ENCODE results near the gene TUBGCP3. TPM values are rescaled to one million over a fixed set of nuclear protein-coding genes. Genes with fewer than 3 reads are reported as not detected.

Gene TUBGCP3
- total RNA-seq, 1 experiment from 2014 or later, result 51.1 TPM

DNA sequence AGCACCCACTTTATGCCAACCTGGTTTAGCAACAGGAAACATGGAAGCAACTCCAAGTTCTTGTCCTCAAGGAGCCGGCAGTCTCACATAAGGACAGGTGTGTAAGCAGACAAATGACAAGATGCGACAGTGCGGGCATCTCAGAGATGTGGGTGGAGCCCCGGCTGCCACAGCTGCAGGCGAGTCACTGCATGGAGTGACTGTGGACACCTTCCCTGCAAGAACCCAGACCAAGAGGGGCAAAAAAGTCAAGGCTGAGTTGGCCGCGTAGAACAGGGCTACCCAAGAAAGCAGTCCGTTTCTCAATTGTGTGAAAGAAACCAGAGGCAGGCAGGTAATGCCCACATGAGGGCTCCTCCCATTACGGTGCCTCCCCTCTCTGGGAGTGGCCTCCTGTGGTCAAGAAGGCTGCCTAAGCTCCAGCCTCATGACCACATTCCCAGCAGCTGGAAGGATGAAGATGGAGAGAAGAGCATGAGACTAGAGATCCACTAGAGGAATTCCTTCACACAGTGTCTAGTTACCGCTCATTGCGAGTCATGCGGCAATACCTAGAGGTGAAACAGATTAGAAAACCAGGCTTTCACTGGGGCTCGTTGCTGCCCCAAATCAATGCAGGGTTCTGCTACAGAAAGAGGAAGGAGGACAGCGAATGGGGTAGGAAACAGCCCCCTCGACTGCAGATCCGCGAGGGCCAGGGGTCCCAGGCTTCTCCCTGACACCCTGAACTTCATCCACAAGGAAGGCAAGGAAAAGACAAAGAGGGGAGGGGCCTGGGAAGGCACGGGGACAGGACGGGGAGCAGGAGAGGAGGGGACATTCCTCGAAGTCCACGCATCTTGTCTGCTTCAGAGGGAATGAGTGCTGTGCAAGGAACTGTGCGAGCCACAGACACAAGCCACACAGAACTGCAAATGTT is 131.6 kb downstream of the TUBGCP3 start:
- intact Hi-C loops (cut with micrococcal nuclease; ENCODE audit: unreplicated experiment), result no loop called here
- Mint-ChIP-seq H3K4me1 (ENCODE audit: low read depth, unreplicated experiment) (no peaks in the 10 kb centered on the region), H3K27ac (ENCODE audit: unreplicated experiment) (no peak overlapping the region), H3K9me3 (ENCODE audit: unreplicated experiment) (peaks cover 10% of the 10 kb centered on the region), H3K27me3 (ENCODE audit: insufficient read depth, unreplicated experiment) (peaks cover 20% of the 10 kb centered on the region), H3K36me3 (ENCODE audit: insufficient read depth, unreplicated experiment) (no peaks in the 10 kb centered on the region), H3K4me3 (ENCODE audit: unreplicated experiment) (no peak overlapping the region)
- Histone ChIP-seq H3K36me3 (ENCODE audit: control insufficient read depth, insufficient read depth, low read length) (no peaks in the 10 kb centered on the region), H3K27me3 (replicated peaks; ENCODE audit: control insufficient read depth, insufficient read depth, low read length) (no peaks in the 10 kb centered on the region; the same call in 1 of the 2 replicates), H3K4me1 (no peaks in the 10 kb centered on the region), H3K4me3 (ENCODE audit: low read depth, low read length) (no peak overlapping the region), H3K9me3 (no peaks in the 10 kb centered on the region)
- no peak for TF ChIP-seq CTCF (IDR thresholded peaks at IDR 0.05; ENCODE audit: insufficient read depth in 1 of 2, low read depth in 1 of 2, low read length in 1 of 2, severe bottlenecking in 1 of 2, unreplicated experiment in 1 of 2)
- no peak for DNase-seq
- CTCF ChIA-PET, result no interaction called here
- POLR2A ChIA-PET, result no interaction called here
- BruUV-seq (replicated peaks), result no TSS peak

DNA sequence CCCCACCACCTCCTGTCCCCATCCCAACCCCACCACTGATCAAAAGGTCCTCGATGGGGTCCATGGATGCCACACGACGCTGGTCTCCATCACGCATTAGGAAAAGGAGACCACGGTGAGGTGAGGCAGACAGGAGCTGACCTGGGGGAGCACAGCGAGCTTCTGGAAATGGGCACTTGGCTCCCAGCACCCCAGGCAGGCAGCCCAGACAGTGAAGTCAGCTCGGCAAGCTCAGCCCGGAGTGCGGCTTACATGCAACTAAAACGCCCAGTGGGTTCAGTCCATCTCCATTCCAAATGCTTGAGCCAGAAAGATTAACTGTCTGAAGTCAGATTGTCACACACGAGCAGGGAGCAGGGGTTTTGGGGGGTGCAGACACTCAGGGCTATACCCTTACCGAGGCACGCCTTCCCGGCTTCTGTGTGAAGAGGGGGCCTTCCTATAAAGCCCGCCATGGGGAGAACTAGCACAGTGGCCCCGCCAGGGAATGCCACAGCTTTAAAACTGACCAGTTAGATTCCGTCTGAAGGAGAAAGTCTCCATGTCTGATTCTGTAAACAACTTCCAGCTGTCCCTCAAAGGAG is 132.4 kb downstream of the TUBGCP3 start:
- BruUV-seq (replicated peaks), result no TSS peak
- H3K27me3 ChIP-seq (replicated peaks; ENCODE audit: control insufficient read depth, insufficient read depth, low read length), result no peaks in the 10 kb centered on the region; the same call in 1 of the 2 replicates

More for the DNA sequence above, 132.4 kb downstream of the TUBGCP3 start:
- no peaks in the 10 kb centered on the region for H3K36me3 Mint-ChIP-seq (ENCODE audit: insufficient read depth, unreplicated experiment)
- intact Hi-C loops (cut with micrococcal nuclease; ENCODE audit: unreplicated experiment), result no loop called here
- H3K9me3 Mint-ChIP-seq (ENCODE audit: unreplicated experiment), result peaks cover 10% of the 10 kb centered on the region
- H3K4me1 ChIP-seq, result no peaks in the 10 kb centered on the region; the same call in 1 of the 2 replicates
- no peaks in the 10 kb centered on the region for H3K36me3 ChIP-seq (ENCODE audit: control insufficient read depth, insufficient read depth, low read length)
- ChIA-PET POLR2A (no interaction called here), CTCF (no interaction called here)
- DNase-seq, result no peak
- H3K4me3 Mint-ChIP-seq (ENCODE audit: unreplicated experiment), result no peak overlapping the region
- no peak overlapping the region for H3K27ac Mint-ChIP-seq (ENCODE audit: unreplicated experiment)
- no peak overlapping the region for H3K4me3 ChIP-seq (ENCODE audit: low read depth, low read length)
- H3K4me1 Mint-ChIP-seq (ENCODE audit: low read depth, unreplicated experiment), result no peaks in the 10 kb centered on the region
- peaks cover 23% of the 10 kb centered on the region for H3K27me3 Mint-ChIP-seq (ENCODE audit: insufficient read depth, unreplicated experiment)
- H3K9me3 ChIP-seq, result no peaks in the 10 kb centered on the region
- no peak for TF ChIP-seq CTCF (IDR thresholded peaks at IDR 0.05; ENCODE audit: insufficient read depth in 1 of 2, low read depth in 1 of 2, low read length in 1 of 2, severe bottlenecking in 1 of 2, unreplicated experiment in 1 of 2)

Data from Caco-2 (cell line).